Measurements from ENCODE around the gene FALEC.
A peak's percentile ranks its signal among the peaks of the same experiment; 100 is the strongest.
"Not testable (repeated sequence)": the region's sequence is repeated elsewhere in the genome, so short reads cannot be mapped to it uniquely, and the experiment has no call there.

Gene FALEC

GRCh38 chr1:150572918-150573647 lies 57.5 kb downstream of the FALEC start:
- H3K4me3 ChIP-seq (ENCODE audit: low read depth, low read length), result no peak overlapping the region
- no peak for TF ChIP-seq CTCF (IDR thresholded peaks at IDR 0.05; ENCODE audit: borderline replicate concordance, insufficient read depth, low read depth, low read length)

- H3K4me3 ChIP-seq (ENCODE audit: low read depth, low read length), result not testable (repeated sequence)
Measured at GRCh38 chr1:150573648-150574071, 58.1 kb downstream of the FALEC start.

GRCh38 chr1:150574260-150575071 lies 58.9 kb downstream of the FALEC start:
- peak overlapping the region; percentile 42 for H3K4me3 ChIP-seq (ENCODE audit: low read depth, low read length)
- no peak for TF ChIP-seq CTCF (IDR thresholded peaks at IDR 0.05; ENCODE audit: borderline replicate concordance, insufficient read depth, low read depth, low read length)

GRCh38 chr1:150575072-150575489 lies 59.5 kb downstream of the FALEC start:
- TF ChIP-seq CTCF (IDR thresholded peaks at IDR 0.05; ENCODE audit: borderline replicate concordance, insufficient read depth, low read depth, low read length), result no peak
- H3K4me3 ChIP-seq (ENCODE audit: low read depth, low read length), result peak overlapping the region; percentile 44

GRCh38 chr1:150575518-150576366 lies 60.2 kb downstream of the FALEC start:
- no peak for TF ChIP-seq CTCF (IDR thresholded peaks at IDR 0.05; ENCODE audit: borderline replicate concordance, insufficient read depth, low read depth, low read length)
- H3K4me3 ChIP-seq (ENCODE audit: low read depth, low read length), result peak overlapping the region; percentile 44

- TF ChIP-seq CTCF (IDR thresholded peaks at IDR 0.05; ENCODE audit: borderline replicate concordance, insufficient read depth, low read depth, low read length), result no peak
- peak overlapping the region; percentile 44 for H3K4me3 ChIP-seq (ENCODE audit: low read depth, low read length)
Measured at GRCh38 chr1:150576367-150576711, 60.8 kb downstream of the FALEC start.
